GM10847 (cell line): ENCODE measurements around the gene EFNA5.

Experiments used
- POLR2A ChIP-seq: IDR thresholded peaks from 2 replicates; pipeline ENCODE4 v1.6.1; 2011; ENCODE audit not compliant: insufficient read length; ENCODE audit errors: extremely low read depth

EFNA5 gene

GRCh38 chr5:107450531-107450930 lies 220.2 kb downstream of the EFNA5 start:
- TF ChIP-seq POLR2A, result no peak

- no peak for TF ChIP-seq POLR2A
Observed at GRCh38 chr5:107449369-107449768, 221.4 kb downstream of the EFNA5 start.

GRCh38 chr5:107447587-107447986 lies 223.2 kb downstream of the EFNA5 start:
- TF ChIP-seq POLR2A, result no peak

- TF ChIP-seq POLR2A, result no peak
Observed at GRCh38 chr5:107446972-107447371, 223.8 kb downstream of the EFNA5 start.

GRCh38 chr5:107444300-107444699 lies 226.4 kb downstream of the EFNA5 start:
- no peak for TF ChIP-seq POLR2A

GRCh38 chr5:107443897-107444296 lies 226.8 kb downstream of the EFNA5 start:
- no peak for TF ChIP-seq POLR2A

- TF ChIP-seq POLR2A, result no peak
Observed at GRCh38 chr5:107442452-107442851, 228.3 kb downstream of the EFNA5 start.

- TF ChIP-seq POLR2A, result no peak
Observed at GRCh38 chr5:107439832-107440231, 230.9 kb downstream of the EFNA5 start.

GRCh38 chr5:107437986-107438510 lies 232.7 kb downstream of the EFNA5 start:
- no peak for TF ChIP-seq POLR2A

GRCh38 chr5:107437154-107437553 lies 233.6 kb downstream of the EFNA5 start:
- no peak for TF ChIP-seq POLR2A

- no peak for TF ChIP-seq POLR2A
Observed at GRCh38 chr5:107436201-107436600, 234.5 kb downstream of the EFNA5 start.

GRCh38 chr5:107435061-107435460 lies 235.7 kb downstream of the EFNA5 start:
- TF ChIP-seq POLR2A, result no peak

- TF ChIP-seq POLR2A, result no peak
Observed at GRCh38 chr5:107431998-107432397, 238.7 kb downstream of the EFNA5 start.

- no peak for TF ChIP-seq POLR2A
Observed at GRCh38 chr5:107431536-107431935, 239.2 kb downstream of the EFNA5 start.

GRCh38 chr5:107430071-107430625 lies 240.6 kb downstream of the EFNA5 start:
- no peak for TF ChIP-seq POLR2A

GRCh38 chr5:107428303-107428813 lies 242.4 kb downstream of the EFNA5 start:
- TF ChIP-seq POLR2A, result no peak

GRCh38 chr5:107426872-107427271 lies 243.9 kb downstream of the EFNA5 start:
- TF ChIP-seq POLR2A, result no peak

- no peak for TF ChIP-seq POLR2A
Observed at GRCh38 chr5:107426209-107426608, 244.5 kb downstream of the EFNA5 start.

GRCh38 chr5:107425541-107426031 lies 245.2 kb downstream of the EFNA5 start:
- TF ChIP-seq POLR2A, result no peak
